ENCODE data around the gene APOD. TPM values are rescaled to one million over a fixed set of nuclear protein-coding genes. Genes with fewer than 3 reads are reported as not detected.

Gene APOD
- total and polyA plus RNA-seq, 2 of the 4 experiments (the other 2 are of a cell fraction) = 0.36 TPM; not detected in 1

- Histone ChIP-seq H3K9me3 (ENCODE audit: control insufficient read depth, insufficient read depth, low read length) (peaks cover 2% of the 10 kb centered on the region; the same call in 1 of the 2 replicates), H3K9me1 (ENCODE audit: insufficient read depth, low read length) (no peaks in the 10 kb centered on the region), H3K4me2 (ENCODE audit: low read depth, low read length) (no peak overlapping the region), H3K4me3 (ENCODE audit: insufficient read depth, low read depth, low read length) (no peak overlapping the region), H4K5ac (ENCODE audit: low read depth, low read length) (no peak overlapping the region), H3K56ac (ENCODE audit: extremely low read depth, insufficient read depth, low read length) (no peak overlapping the region; the same call in 1 of the 2 replicates), H2AK9ac (replicated peaks; ENCODE audit: low read depth, low read length, poor library complexity) (no peak overlapping the region), H4K8ac (ENCODE audit: low read depth in 2 of 2, low read length in 2 of 2) (no peak overlapping the region), H3K4me1 (ENCODE audit: control insufficient read depth, insufficient read depth, low read length) (no peaks in the 10 kb centered on the region), H3K79me1 (ENCODE audit: low read depth in 1 of 2, low read length in 2 of 2) (no peaks in the 10 kb centered on the region), H4K20me1 (ENCODE audit: insufficient read depth, low read length) (no peaks in the 10 kb centered on the region), H2AFZ (replicated peaks; ENCODE audit: low read length, poor library complexity) (no peak overlapping the region), H4K91ac (ENCODE audit: insufficient read depth, low read depth, low read length) (no peak overlapping the region), H2BK15ac (ENCODE audit: low read depth, low read length) (no peak overlapping the region), H3K36me3 (ENCODE audit: control insufficient read depth, insufficient read depth, low read length) (no peaks in the 10 kb centered on the region), H3K14ac (replicated peaks; ENCODE audit: low read depth, low read length) (no peak overlapping the region), H2AK5ac (ENCODE audit: low read depth, low read length) (no peak overlapping the region), H2BK120ac (ENCODE audit: low read depth, low read length) (no peak overlapping the region), H2BK5ac (ENCODE audit: low read depth, low read length, poor library complexity, severe bottlenecking) (no peak overlapping the region), H3K23ac (ENCODE audit: low read depth, low read length) (no peak overlapping the region), H3K4ac (ENCODE audit: low read depth, low read length) (no peak overlapping the region), H3K18ac (ENCODE audit: low read depth, low read length) (no peak overlapping the region), H3K27me3 (ENCODE audit: control insufficient read depth, insufficient read depth, low read length) (peaks cover 45% of the 10 kb centered on the region), H3K27ac (ENCODE audit: insufficient read depth, low read length) (no peak overlapping the region), H2BK20ac (ENCODE audit: low read depth, low read length) (no peak overlapping the region), H3K9ac (ENCODE audit: low read depth, low read length) (no peak overlapping the region)
- ATAC-seq (ENCODE audit: low read depth) (no peak), DNase-seq (no peak)
- no CpG with 5 or more reads among the region's 8 CpGs for WGBS, 2 experiments (ENCODE audit: extremely low coverage in 2 of 2, insufficient read length in 1 of 2)
- in situ Hi-C loops (cut with MboI; ENCODE audit: low sequenced_read_pairs) = no loop called here
- dilution Hi-C loops (cut with HindIII; ENCODE audit: low sequenced_read_pairs, unreplicated experiment) = no loop called here
- intact Hi-C loops (cut with micrococcal nuclease) = no loop called here
- no TSS peak for BruUV-seq (replicated peaks)
- ChIA-PET CTCF (interaction anchor here (0.5 kb wide), 1 partner anchor 271 kb away, joined by 4 read pairs; no protein-coding TSS in a partner anchor), POLR2A (ENCODE audit: unreplicated experiment) (no interaction called here)
- TF ChIP-seq, protein P1, sequence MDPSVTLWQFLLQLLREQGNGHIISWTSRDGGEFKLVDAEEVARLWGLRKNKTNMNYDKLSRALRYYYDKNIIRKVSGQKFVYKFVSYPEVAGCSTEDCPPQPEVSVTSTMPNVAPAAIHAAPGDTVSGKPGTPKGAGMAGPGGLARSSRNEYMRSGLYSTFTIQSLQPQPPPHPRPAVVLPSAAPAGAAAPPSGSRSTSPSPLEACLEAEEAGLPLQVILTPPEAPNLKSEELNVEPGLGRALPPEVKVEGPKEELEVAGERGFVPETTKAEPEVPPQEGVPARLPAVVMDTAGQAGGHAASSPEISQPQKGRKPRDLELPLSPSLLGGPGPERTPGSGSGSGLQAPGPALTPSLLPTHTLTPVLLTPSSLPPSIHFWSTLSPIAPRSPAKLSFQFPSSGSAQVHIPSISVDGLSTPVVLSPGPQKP (IDR thresholded peaks at IDR 0.05; ENCODE audit: borderline replicate concordance, low read depth, low read length) = no peak
- TF ChIP-seq, protein P2, sequence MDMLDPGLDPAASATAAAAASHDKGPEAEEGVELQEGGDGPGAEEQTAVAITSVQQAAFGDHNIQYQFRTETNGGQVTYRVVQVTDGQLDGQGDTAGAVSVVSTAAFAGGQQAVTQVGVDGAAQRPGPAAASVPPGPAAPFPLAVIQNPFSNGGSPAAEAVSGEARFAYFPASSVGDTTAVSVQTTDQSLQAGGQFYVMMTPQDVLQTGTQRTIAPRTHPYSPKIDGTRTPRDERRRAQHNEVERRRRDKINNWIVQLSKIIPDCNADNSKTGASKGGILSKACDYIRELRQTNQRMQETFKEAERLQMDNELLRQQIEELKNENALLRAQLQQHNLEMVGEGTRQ (IDR thresholded peaks at IDR 0.05; ENCODE audit: low read depth, low read length) = no peak
- TF ChIP-seq CHD1 (IDR thresholded peaks at IDR 0.05; ENCODE audit: low read depth, low read length) (no peak), RCOR1 (IDR thresholded peaks at IDR 0.05; ENCODE audit: insufficient replicate concordance, low read length) (no peak), MAZ (IDR thresholded peaks at IDR 0.05; ENCODE audit: borderline replicate concordance, low read depth, low read length) (no peak), RAD21 (IDR thresholded peaks at IDR 0.05; ENCODE audit: low read length) (no peak), MXI1 (IDR thresholded peaks at IDR 0.05; ENCODE audit: borderline replicate concordance, low read depth, low read length) (no peak), RFX5 (IDR thresholded peaks at IDR 0.05; ENCODE audit: low read depth, low read length) (no peak), POLR2A (IDR thresholded peaks at IDR 0.05; ENCODE audit: low read depth, low read length) (no peak), MAFK (IDR thresholded peaks at IDR 0.05; ENCODE audit: low read depth, low read length) (no peak), FOS (IDR thresholded peaks at IDR 0.05; ENCODE audit: low read depth, low read length) (no peak), SMC3 (IDR thresholded peaks at IDR 0.05; ENCODE audit: low read depth, low read length) (no peak), NFE2L2 (IDR thresholded peaks at IDR 0.05; ENCODE audit: low read depth, low read length) (no peak), CEBPB (IDR thresholded peaks at IDR 0.05; ENCODE audit: low read depth, low read length) (no peak)
- TF ChIP-seq, protein P3, sequence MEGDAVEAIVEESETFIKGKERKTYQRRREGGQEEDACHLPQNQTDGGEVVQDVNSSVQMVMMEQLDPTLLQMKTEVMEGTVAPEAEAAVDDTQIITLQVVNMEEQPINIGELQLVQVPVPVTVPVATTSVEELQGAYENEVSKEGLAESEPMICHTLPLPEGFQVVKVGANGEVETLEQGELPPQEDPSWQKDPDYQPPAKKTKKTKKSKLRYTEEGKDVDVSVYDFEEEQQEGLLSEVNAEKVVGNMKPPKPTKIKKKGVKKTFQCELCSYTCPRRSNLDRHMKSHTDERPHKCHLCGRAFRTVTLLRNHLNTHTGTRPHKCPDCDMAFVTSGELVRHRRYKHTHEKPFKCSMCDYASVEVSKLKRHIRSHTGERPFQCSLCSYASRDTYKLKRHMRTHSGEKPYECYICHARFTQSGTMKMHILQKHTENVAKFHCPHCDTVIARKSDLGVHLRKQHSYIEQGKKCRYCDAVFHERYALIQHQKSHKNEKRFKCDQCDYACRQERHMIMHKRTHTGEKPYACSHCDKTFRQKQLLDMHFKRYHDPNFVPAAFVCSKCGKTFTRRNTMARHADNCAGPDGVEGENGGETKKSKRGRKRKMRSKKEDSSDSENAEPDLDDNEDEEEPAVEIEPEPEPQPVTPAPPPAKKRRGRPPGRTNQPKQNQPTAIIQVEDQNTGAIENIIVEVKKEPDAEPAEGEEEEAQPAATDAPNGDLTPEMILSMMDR (conservative IDR thresholded peaks at IDR 0.05; ENCODE audit: low read depth, low read length) = no peak
Observed at GRCh38 chr3:195574497-195575304, 9.0 kb downstream of the APOD start.

Measured in IMR-90 (cell line).